ENCODE results near the gene PRRG4. TPM values are rescaled to one million over a fixed set of nuclear protein-coding genes. Genes with fewer than 3 reads are reported as not detected.

The PRRG4 gene
- total RNA-seq, 6 experiments from 2014 or later: not detected

DNA sequence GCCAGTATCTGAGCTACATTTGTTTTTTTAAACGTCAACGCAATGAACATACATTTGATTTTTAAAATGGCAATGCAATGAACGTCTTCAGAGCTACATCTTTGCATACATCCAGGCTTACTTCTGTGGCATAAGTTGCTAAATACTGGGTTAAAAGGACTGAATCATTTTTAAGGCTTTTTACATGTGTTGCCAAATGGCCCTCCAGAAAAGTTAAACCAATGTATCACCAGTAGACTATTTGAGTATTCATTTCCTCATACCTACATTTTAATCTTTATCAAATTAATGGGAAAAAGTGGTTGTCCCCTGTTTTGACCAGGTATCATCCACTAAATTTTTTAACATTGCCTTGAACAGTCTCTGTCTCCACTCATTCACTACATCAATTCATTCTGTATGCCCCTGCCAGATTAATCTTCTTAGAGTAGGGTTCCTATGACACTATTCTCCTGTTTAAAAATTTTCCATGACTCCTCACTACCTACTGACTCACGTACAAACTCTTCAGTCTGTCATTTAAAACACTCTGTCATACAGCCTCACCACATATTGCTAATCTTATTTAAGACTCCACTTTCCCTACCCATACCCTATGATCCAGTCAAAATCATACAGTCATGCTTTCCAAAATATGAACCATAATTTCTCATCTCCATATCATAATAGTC lies 12.4 kb upstream of the PRRG4 start:
- TF ChIP-seq, protein P1, sequence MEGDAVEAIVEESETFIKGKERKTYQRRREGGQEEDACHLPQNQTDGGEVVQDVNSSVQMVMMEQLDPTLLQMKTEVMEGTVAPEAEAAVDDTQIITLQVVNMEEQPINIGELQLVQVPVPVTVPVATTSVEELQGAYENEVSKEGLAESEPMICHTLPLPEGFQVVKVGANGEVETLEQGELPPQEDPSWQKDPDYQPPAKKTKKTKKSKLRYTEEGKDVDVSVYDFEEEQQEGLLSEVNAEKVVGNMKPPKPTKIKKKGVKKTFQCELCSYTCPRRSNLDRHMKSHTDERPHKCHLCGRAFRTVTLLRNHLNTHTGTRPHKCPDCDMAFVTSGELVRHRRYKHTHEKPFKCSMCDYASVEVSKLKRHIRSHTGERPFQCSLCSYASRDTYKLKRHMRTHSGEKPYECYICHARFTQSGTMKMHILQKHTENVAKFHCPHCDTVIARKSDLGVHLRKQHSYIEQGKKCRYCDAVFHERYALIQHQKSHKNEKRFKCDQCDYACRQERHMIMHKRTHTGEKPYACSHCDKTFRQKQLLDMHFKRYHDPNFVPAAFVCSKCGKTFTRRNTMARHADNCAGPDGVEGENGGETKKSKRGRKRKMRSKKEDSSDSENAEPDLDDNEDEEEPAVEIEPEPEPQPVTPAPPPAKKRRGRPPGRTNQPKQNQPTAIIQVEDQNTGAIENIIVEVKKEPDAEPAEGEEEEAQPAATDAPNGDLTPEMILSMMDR (IDR thresholded peaks at IDR 0.05): no peak
- H3K27ac Mint-ChIP-seq: no peak overlapping the region
- no peak overlapping the region for H3K4me3 Mint-ChIP-seq
- H3K4me1 Mint-ChIP-seq (ENCODE audit: low read depth): peaks cover 16% of the 10 kb centered on the region
- DNase-seq: no peak
- H3K36me3 Mint-ChIP-seq (ENCODE audit: low read depth): no peaks in the 10 kb centered on the region
- no peaks in the 10 kb centered on the region for H3K9me3 Mint-ChIP-seq
- peaks cover 8% of the 10 kb centered on the region for H3K27me3 Mint-ChIP-seq (ENCODE audit: insufficient read depth)

DNA sequence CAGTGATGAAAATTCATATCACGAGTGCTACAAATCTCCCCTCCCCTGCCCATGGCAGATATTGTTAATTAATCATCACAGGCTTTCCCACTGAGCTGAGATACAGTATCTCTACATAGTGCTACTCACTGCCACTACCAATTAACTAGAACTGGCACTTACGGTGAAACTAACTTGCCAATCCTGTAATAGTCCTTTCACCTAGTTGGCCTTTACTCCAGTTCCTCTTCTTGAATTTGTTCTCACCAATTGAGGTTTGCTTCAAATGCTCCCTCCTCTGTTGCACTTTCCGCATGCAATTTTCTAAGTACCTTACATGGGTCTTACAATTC lies 11.9 kb upstream of the PRRG4 start:
- H3K4me3 Mint-ChIP-seq: no peak overlapping the region
- no peak overlapping the region for H3K27ac Mint-ChIP-seq
- DNase-seq: no peak
- no peaks in the 10 kb centered on the region for H3K9me3 Mint-ChIP-seq
- H3K36me3 Mint-ChIP-seq (ENCODE audit: low read depth): no peaks in the 10 kb centered on the region
- TF ChIP-seq, protein P1 (IDR thresholded peaks at IDR 0.05): no peak
- H3K27me3 Mint-ChIP-seq (ENCODE audit: insufficient read depth): peaks cover 9% of the 10 kb centered on the region
- peaks cover 16% of the 10 kb centered on the region for H3K4me1 Mint-ChIP-seq (ENCODE audit: low read depth)

GRCh38 chr11:32819187-32819586 lies 10.5 kb upstream of the PRRG4 start:
- H3K27ac Mint-ChIP-seq: no peak overlapping the region
- DNase-seq: no peak
- H3K4me3 Mint-ChIP-seq: no peak overlapping the region
- TF ChIP-seq, protein P1 (IDR thresholded peaks at IDR 0.05): no peak
- no peaks in the 10 kb centered on the region for H3K36me3 Mint-ChIP-seq (ENCODE audit: low read depth)
- H3K27me3 Mint-ChIP-seq (ENCODE audit: insufficient read depth): peaks cover 4% of the 10 kb centered on the region
- H3K9me3 Mint-ChIP-seq: no peaks in the 10 kb centered on the region
- peaks cover 16% of the 10 kb centered on the region for H3K4me1 Mint-ChIP-seq (ENCODE audit: low read depth)

DNA sequence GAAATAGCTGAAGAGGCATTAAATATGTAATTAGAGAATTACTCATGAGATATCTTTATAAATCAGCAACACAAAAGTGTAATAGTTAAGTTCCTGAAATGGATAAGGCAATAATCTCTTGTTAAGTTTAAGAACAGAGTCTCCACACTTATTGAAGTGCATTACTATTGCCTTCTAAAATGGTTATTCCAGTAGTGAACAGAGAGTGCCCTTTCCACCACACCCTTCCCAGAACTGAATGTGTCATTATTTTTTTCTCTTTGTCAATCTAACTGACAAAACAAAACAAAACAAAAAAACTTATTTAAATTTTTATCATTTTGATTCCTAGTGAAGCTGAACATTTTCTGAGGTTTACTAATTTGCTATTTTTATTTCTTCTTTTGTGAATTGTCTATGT lies 9.2 kb upstream of the PRRG4 start:
- Mint-ChIP-seq H3K4me3 (no peak overlapping the region), H3K27ac (no peak overlapping the region), H3K27me3 (ENCODE audit: insufficient read depth) (peaks cover 12% of the 10 kb centered on the region), H3K4me1 (ENCODE audit: low read depth) (peaks cover 16% of the 10 kb centered on the region), H3K9me3 (no peaks in the 10 kb centered on the region), H3K36me3 (ENCODE audit: low read depth) (no peaks in the 10 kb centered on the region)
- TF ChIP-seq, protein P1 (IDR thresholded peaks at IDR 0.05): no peak
- no peak for DNase-seq

GRCh38 chr11:32821517-32821916 lies 8.2 kb upstream of the PRRG4 start:
- no peak overlapping the region for H3K4me3 Mint-ChIP-seq

More at GRCh38 chr11:32821517-32821916, 8.2 kb upstream of the PRRG4 start:
- Mint-ChIP-seq H3K27me3 (ENCODE audit: insufficient read depth) (peaks cover 14% of the 10 kb centered on the region), H3K36me3 (ENCODE audit: low read depth) (no peaks in the 10 kb centered on the region), H3K4me1 (ENCODE audit: low read depth) (peaks cover 16% of the 10 kb centered on the region), H3K27ac (no peak overlapping the region), H3K9me3 (no peaks in the 10 kb centered on the region)
- no peak for DNase-seq
- TF ChIP-seq, protein P1 (IDR thresholded peaks at IDR 0.05): no peak

Measured in HFFc6 (cell line).